ENCODE measurements around the gene CCDC170. TPM values are rescaled to one million over a fixed set of nuclear protein-coding genes. Genes with fewer than 3 reads are reported as not detected.
A peak's percentile ranks its signal among the peaks of the same experiment; 100 is the strongest.
"Not testable (repeated sequence)": the region's sequence is repeated elsewhere in the genome, so short reads cannot be mapped to it uniquely, and the experiment has no call there.

CCDC170 gene
- total RNA-seq (2014; rRNA removed; shearing (Covaris generic)) = not detected in 2 replicates

GRCh38 chr6:151493804-151494234, at the start of gene CCDC170:
Gene CCDC170, plus strand, starts transcription at chr6:151494017. Its CDS starts 112 bp downstream, at chr6:151494129.
- DNase-seq (ENCODE audit: low spot score) = no peak
- in situ Hi-C loops (cut with HindIII; ENCODE audit: low sequenced_read_pairs) = no loop called here

GRCh38 chr6:151445482-151445881, 48.3 kb upstream of the CCDC170 start:
- DNase-seq (ENCODE audit: low spot score) = peak; percentile 40
- in situ Hi-C loops (cut with HindIII; ENCODE audit: low sequenced_read_pairs) = no loop called here

- DNase-seq (ENCODE audit: low spot score) = no peak
- in situ Hi-C loops (cut with HindIII; ENCODE audit: low sequenced_read_pairs) = no loop called here
Measured at GRCh38 chr6:151447237-151447636, 46.6 kb upstream of the CCDC170 start.

GRCh38 chr6:151448623-151449022, 45.2 kb upstream of the CCDC170 start:
- DNase-seq (ENCODE audit: low spot score) = no peak
- in situ Hi-C loops (cut with HindIII; ENCODE audit: low sequenced_read_pairs) = no loop called here

GRCh38 chr6:151450928-151451327, 42.9 kb upstream of the CCDC170 start:
- DNase-seq (ENCODE audit: low spot score); in situ Hi-C loops (cut with HindIII; ENCODE audit: low sequenced_read_pairs): not testable (repeated sequence)

GRCh38 chr6:151451417-151451949, 42.3 kb upstream of the CCDC170 start:
- in situ Hi-C loops (cut with HindIII; ENCODE audit: low sequenced_read_pairs) = no loop called here
- no peak for DNase-seq (ENCODE audit: low spot score)

- in situ Hi-C loops (cut with HindIII; ENCODE audit: low sequenced_read_pairs) = no loop called here
- peak; percentile 99 for DNase-seq (ENCODE audit: low spot score)
Measured at GRCh38 chr6:151451950-151452749, 41.7 kb upstream of the CCDC170 start, which contains the start of gene RMND1. Gene RMND1, minus strand, starts transcription at chr6:151452126. Its CDS starts 6,315 bp downstream, at chr6:151445811.

GRCh38 chr6:151452750-151453427, 40.9 kb upstream of the CCDC170 start:
- in situ Hi-C loops (cut with HindIII; ENCODE audit: low sequenced_read_pairs) = no loop called here
- DNase-seq (ENCODE audit: low spot score) = peak; percentile 38

- in situ Hi-C loops (cut with HindIII; ENCODE audit: low sequenced_read_pairs); DNase-seq (ENCODE audit: low spot score): not testable (repeated sequence)
Measured at GRCh38 chr6:151455751-151456398, 37.9 kb upstream of the CCDC170 start.

GRCh38 chr6:151461673-151462072, 32.1 kb upstream of the CCDC170 start:
- in situ Hi-C loops (cut with HindIII; ENCODE audit: low sequenced_read_pairs) = no loop called here
- DNase-seq (ENCODE audit: low spot score) = no peak

- in situ Hi-C loops (cut with HindIII; ENCODE audit: low sequenced_read_pairs) = no loop called here
- no peak for DNase-seq (ENCODE audit: low spot score)
Measured at GRCh38 chr6:151464702-151465101, 29.1 kb upstream of the CCDC170 start.

- DNase-seq (ENCODE audit: low spot score) = peak; percentile 62
- in situ Hi-C loops (cut with HindIII; ENCODE audit: low sequenced_read_pairs) = no loop called here
Measured at GRCh38 chr6:151475653-151476523, 17.9 kb upstream of the CCDC170 start.

GRCh38 chr6:151477726-151478125, 16.1 kb upstream of the CCDC170 start:
- no peak for DNase-seq (ENCODE audit: low spot score)
- in situ Hi-C loops (cut with HindIII; ENCODE audit: low sequenced_read_pairs) = no loop called here

- in situ Hi-C loops (cut with HindIII; ENCODE audit: low sequenced_read_pairs) = no loop called here
- DNase-seq (ENCODE audit: low spot score) = no peak
Measured at GRCh38 chr6:151478670-151479069, 15.1 kb upstream of the CCDC170 start.

- in situ Hi-C loops (cut with HindIII; ENCODE audit: low sequenced_read_pairs) = no loop called here
- no peak for DNase-seq (ENCODE audit: low spot score)
Measured at GRCh38 chr6:151481786-151482185, 12.0 kb upstream of the CCDC170 start.

GRCh38 chr6:151482290-151482689, 11.5 kb upstream of the CCDC170 start:
- in situ Hi-C loops (cut with HindIII; ENCODE audit: low sequenced_read_pairs) = no loop called here
- no peak for DNase-seq (ENCODE audit: low spot score)

- no peak for DNase-seq (ENCODE audit: low spot score)
- in situ Hi-C loops (cut with HindIII; ENCODE audit: low sequenced_read_pairs) = no loop called here
Measured at GRCh38 chr6:151483994-151484393, 9.8 kb upstream of the CCDC170 start.

- no peak for DNase-seq (ENCODE audit: low spot score)
- in situ Hi-C loops (cut with HindIII; ENCODE audit: low sequenced_read_pairs) = no loop called here
Measured at GRCh38 chr6:151488226-151488625, 5.6 kb upstream of the CCDC170 start.

GRCh38 chr6:151490996-151491395, 2.8 kb upstream of the CCDC170 start:
- no peak for DNase-seq (ENCODE audit: low spot score)
- in situ Hi-C loops (cut with HindIII; ENCODE audit: low sequenced_read_pairs) = no loop called here
